HCT116 (cell line): ENCODE results near the gene CEP112. TPM values are rescaled to one million over a fixed set of nuclear protein-coding genes. Genes with fewer than 3 reads are reported as not detected.

Source experiments
- ATAC-seq: fragments of 200-7000 bp; cut with Tn5 transposase; 2 replicates; pipeline ENCODE4 v1.9.1; 2020; ENCODE audit warnings: mild to moderate bottlenecking, moderate library complexity
- BruUV-seq: library from RNA; stranded (reverse); fragments of 400-500 nt; replicated peaks from 2 replicates; lab custom pipeline; 2021; lab: Mats Ljungman, UMichigan
- CTCF ChIA-PET: fragments of 300-600 bp; sonication (Branson Sonifier 250); formaldehyde crosslinking; loops from one replicate; lab custom pipeline; 2021; ENCODE audit warnings: antibody characterized with exemption; lab: Charles Lee
- POLR2A ChIA-PET: fragments of 300-600, 350-600 bp; sonication (Branson Sonifier 250); formaldehyde crosslinking; loops from one replicate; lab custom pipeline; 2021; ENCODE audit warnings: antibody characterized with exemption; lab: Charles Lee
- RAD21 ChIA-PET, 2 experiments: fragments of 300-600 bp; sonication (Branson Sonifier 250); formaldehyde crosslinking; loops; one replicate each; lab custom pipeline; 2023; ENCODE audit warnings: low total read pairs in 2 of 2; ENCODE audit not compliant: uncharacterized antibody in 2 of 2, unreplicated experiment in 2 of 2, low non-redundant PET in 1 of 2; lab: Charles Lee
- DNase-seq: peaks from one replicate; pipeline ENCODE4 v3.0.0-alpha.2; 2010; ENCODE audit warnings: low read depth, low spot score
- H2AFZ ChIP-seq: fragments of 200-600 bp; shearing (Covaris generic), sonication (generic); 2 replicates; pipeline ENCODE4 v1.6.1; 2017; ENCODE audit warnings: low read depth, mixed run types, mixed read lengths, antibody characterized with exemption, low read length; ENCODE audit not compliant: poor library complexity, severe bottlenecking
- H3K27ac ChIP-seq: 2 replicates; pipeline ENCODE4 v1.5.1; 2012; ENCODE audit warnings: low read depth, low read length
- H3K27me3 ChIP-seq: fragments of 200-600 bp; sonication (generic); 2 replicates; pipeline ENCODE4 v1.6.1; 2016; ENCODE audit warnings: mixed run types, low read length, mixed read lengths; ENCODE audit not compliant: insufficient read depth
- H3K36me3 ChIP-seq, 2 experiments: fragments of 200-500 bp in 1 of 2; fragments of 200-600 bp in 1 of 2; sonication (Bioruptor generic) in 1 of 2; sonication (generic) in 1 of 2; 2 replicates each; pipeline versions ENCODE4 v1.5.1 to v1.6.1; 2014 to 2016; ENCODE audit warnings: low read length in 2 of 2, inconsistent platforms in 1 of 2, mixed read lengths in 1 of 2, mixed run types in 1 of 2; ENCODE audit not compliant: insufficient read depth in 2 of 2, control insufficient read depth in 1 of 2
- H3K4me1 ChIP-seq, 2 experiments: fragments of 200-600 bp in 1 of 2; sonication (generic) in 1 of 2; 2 replicates each; pipeline versions ENCODE4 v1.5.1 to v1.6.1; 2012 to 2017; ENCODE audit warnings: low read length in 2 of 2, inconsistent platforms in 1 of 2, mild to moderate bottlenecking in 1 of 2, mixed read lengths in 1 of 2, mixed run types in 1 of 2, moderate library complexity in 1 of 2; ENCODE audit not compliant: insufficient read depth in 2 of 2, control insufficient read depth in 1 of 2
- H3K4me2 ChIP-seq: fragments of 200-600 bp; sonication (generic); 2 replicates; pipeline ENCODE4 v1.6.1; 2017; ENCODE audit warnings: mixed run types, low read length, mixed read lengths
- H3K4me3 ChIP-seq, 2 experiments: fragments of 200-600 bp in 1 of 2; sonication (generic) in 1 of 2; replicated peaks in 1 of 2; 2 replicates each; pipeline ENCODE4 v1.5.1; 2011 to 2016; ENCODE audit warnings: low read length in 2 of 2, control low read depth in 1 of 2, low read depth in 1 of 2, mild to moderate bottlenecking in 1 of 2, mixed read lengths in 1 of 2, mixed run types in 1 of 2
- H3K79me2 ChIP-seq: fragments of 200-600 bp; sonication (generic); 2 replicates; pipeline ENCODE4 v1.6.1; 2017; ENCODE audit warnings: mild to moderate bottlenecking, mixed run types, low read length, moderate library complexity, mixed read lengths; ENCODE audit not compliant: insufficient read depth
- H3K9ac ChIP-seq: fragments of 200-600 bp; sonication (generic); 2 replicates; pipeline ENCODE4 v1.6.1; 2016; ENCODE audit warnings: low read length, mixed read lengths
- H3K9me2 ChIP-seq: fragments of 200-600 bp; sonication (generic), shearing (Covaris generic); 2 replicates; pipeline ENCODE4 v1.6.1; 2017; ENCODE audit warnings: mixed run types, mild to moderate bottlenecking, moderate library complexity; ENCODE audit not compliant: insufficient read depth
- H3K9me3 ChIP-seq, 2 experiments: fragments of 200-500 bp in 1 of 2; fragments of 200-600 bp in 1 of 2; sonication (Bioruptor generic) in 1 of 2; sonication (generic) in 1 of 2; 2 replicates each; pipeline ENCODE4 v1.6.1; 2014 to 2017; ENCODE audit warnings: low read length in 2 of 2, mixed read lengths in 2 of 2, inconsistent platforms in 1 of 2, low read depth in 1 of 2, mild to moderate bottlenecking in 1 of 2, mixed run types in 1 of 2, moderate library complexity in 1 of 2; ENCODE audit not compliant: control insufficient read depth in 1 of 2, insufficient read depth in 1 of 2
- H4K20me1 ChIP-seq: fragments of 200-600 bp; sonication (generic), shearing (Covaris generic); 2 replicates; pipeline ENCODE4 v1.6.1; 2017; ENCODE audit warnings: mixed run types, mild to moderate bottlenecking, moderate library complexity; ENCODE audit not compliant: insufficient read depth
- ATF3 ChIP-seq: IDR thresholded peaks from 2 replicates; pipeline ENCODE4 v1.6.1; 2012
- CEBPB ChIP-seq: IDR thresholded peaks from 2 replicates; pipeline ENCODE4 v1.6.1; 2012; ENCODE audit warnings: low read depth
- EZH2phosphoT487 ChIP-seq: fragments of 200-600 bp; IDR thresholded peaks from 2 replicates; pipeline ENCODE4 v1.6.1; 2018; ENCODE audit warnings: antibody characterized with exemption, borderline replicate concordance
- POLR2AphosphoS5 ChIP-seq: IDR thresholded peaks from 2 replicates; pipeline ENCODE4 v1.6.1; 2011; ENCODE audit warnings: mild to moderate bottlenecking, low read depth, low read length, moderate library complexity
- SP1 ChIP-seq: IDR thresholded peaks from 2 replicates; pipeline ENCODE4 v1.6.1; 2012; ENCODE audit warnings: low read depth
- SRF ChIP-seq: IDR thresholded peaks from 2 replicates; pipeline ENCODE4 v1.6.1; 2012; ENCODE audit warnings: low read depth
- TCF7L2 ChIP-seq: IDR thresholded peaks from 2 replicates; pipeline ENCODE4 v1.7.0; 2011; ENCODE audit warnings: borderline replicate concordance, inconsistent platforms; ENCODE audit not compliant: insufficient read depth, insufficient read length; ENCODE audit errors: extremely low read depth
- YY1 ChIP-seq: IDR thresholded peaks from 2 replicates; pipeline ENCODE4 v1.6.1; 2011; ENCODE audit warnings: low read length, low read depth, moderate library complexity, mild to moderate bottlenecking; ENCODE audit not compliant: insufficient replicate concordance; ENCODE audit errors: extremely low read depth
- ZFX ChIP-seq: fragments of 450-650 bp; IDR thresholded peaks from 2 replicates; pipeline ENCODE4 v1.6.1; 2017
- intact Hi-C: fragments of 100-400 bp; cut with micrococcal nuclease; formaldehyde crosslinking; loops from 2 replicates; pipeline ENCODE4 v1.10.0; 2022
- total RNA-seq: library from RNA; stranded (reverse); gene quantifications from one replicate; pipeline ENCODE4 v1.2.1, GENCODE V29; 2021; ENCODE audit not compliant: unreplicated experiment
- TF ChIP-seq, protein P1 (sequence below), 3 experiments: fragments of 200-600 bp in 1 of 3; sonication (generic) in 1 of 3; IDR thresholded peaks in 2 of 3; conservative IDR thresholded peaks in 1 of 3; 2 replicates each; pipeline ENCODE4 v1.5.1; 2012 to 2017; ENCODE audit warnings: low read depth in 2 of 3, low read length in 2 of 3, antibody characterized with exemption in 1 of 3, borderline replicate concordance in 1 of 3, control low read depth in 1 of 3, mild to moderate bottlenecking in 1 of 3, mixed read lengths in 1 of 3, mixed run types in 1 of 3, moderate library complexity in 1 of 3; ENCODE audit not compliant: insufficient read depth in 1 of 3

Gene CEP112
- total RNA-seq, 1 experiment from 2014 or later: 10.9 TPM

DNA sequence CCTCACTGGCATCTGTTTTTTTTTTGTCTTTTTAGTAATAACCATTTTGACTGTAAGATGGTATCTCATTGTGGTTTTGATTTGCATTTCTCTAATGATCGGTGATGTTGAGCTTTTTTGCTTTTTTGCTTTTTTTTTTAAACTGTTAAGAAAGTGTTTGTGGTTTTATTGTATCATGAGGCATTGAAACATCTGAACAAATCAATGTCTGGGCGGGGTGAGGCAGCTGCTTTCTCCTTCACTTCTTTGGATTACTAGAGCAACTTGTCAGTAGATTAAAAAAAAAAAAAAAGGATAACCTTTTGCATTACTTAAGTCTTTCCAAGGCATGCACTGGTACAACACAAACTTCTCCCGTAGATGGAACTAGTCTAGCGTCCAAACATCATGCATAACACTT is 191.7 kb downstream of the CEP112 start:
- intact Hi-C loops: no loop called here
- POLR2A ChIA-PET: no interaction called here
- no peak overlapping the region for H3K4me2 ChIP-seq
- H3K4me1 ChIP-seq: no peaks in the 10 kb centered on the region
- no peaks in the 10 kb centered on the region for H3K9me2 ChIP-seq
- no peaks in the 10 kb centered on the region for H3K27me3 ChIP-seq
- no peak overlapping the region for H3K4me3 ChIP-seq
- no peaks in the 10 kb centered on the region for H3K79me2 ChIP-seq
- DNase-seq (no peak), ATAC-seq (no peak)
- TF ChIP-seq ZFX (no peak), EZH2phosphoT487 (no peak), CEBPB (no peak), TCF7L2 (no peak), ATF3 (no peak), SP1 (no peak), SRF (no peak), POLR2AphosphoS5 (no peak), YY1 (no peak)
- TF ChIP-seq, protein P1, sequence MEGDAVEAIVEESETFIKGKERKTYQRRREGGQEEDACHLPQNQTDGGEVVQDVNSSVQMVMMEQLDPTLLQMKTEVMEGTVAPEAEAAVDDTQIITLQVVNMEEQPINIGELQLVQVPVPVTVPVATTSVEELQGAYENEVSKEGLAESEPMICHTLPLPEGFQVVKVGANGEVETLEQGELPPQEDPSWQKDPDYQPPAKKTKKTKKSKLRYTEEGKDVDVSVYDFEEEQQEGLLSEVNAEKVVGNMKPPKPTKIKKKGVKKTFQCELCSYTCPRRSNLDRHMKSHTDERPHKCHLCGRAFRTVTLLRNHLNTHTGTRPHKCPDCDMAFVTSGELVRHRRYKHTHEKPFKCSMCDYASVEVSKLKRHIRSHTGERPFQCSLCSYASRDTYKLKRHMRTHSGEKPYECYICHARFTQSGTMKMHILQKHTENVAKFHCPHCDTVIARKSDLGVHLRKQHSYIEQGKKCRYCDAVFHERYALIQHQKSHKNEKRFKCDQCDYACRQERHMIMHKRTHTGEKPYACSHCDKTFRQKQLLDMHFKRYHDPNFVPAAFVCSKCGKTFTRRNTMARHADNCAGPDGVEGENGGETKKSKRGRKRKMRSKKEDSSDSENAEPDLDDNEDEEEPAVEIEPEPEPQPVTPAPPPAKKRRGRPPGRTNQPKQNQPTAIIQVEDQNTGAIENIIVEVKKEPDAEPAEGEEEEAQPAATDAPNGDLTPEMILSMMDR (IDR thresholded peaks at IDR 0.05 in 2 of 3, conservative IDR thresholded peaks at IDR 0.05 in 1 of 3; ENCODE audit: borderline replicate concordance in 1 of 3, insufficient read depth in 1 of 3, low read depth in 2 of 3, low read length in 2 of 3): no peak
- no peak overlapping the region for H3K9ac ChIP-seq
- no TSS peak for BruUV-seq
- no peaks in the 10 kb centered on the region for H3K9me3 ChIP-seq
- H3K27ac ChIP-seq: no peak overlapping the region
- H3K36me3 ChIP-seq: no peaks in the 10 kb centered on the region
- CTCF ChIA-PET: no interaction called here
- H4K20me1 ChIP-seq: no peaks in the 10 kb centered on the region
- H2AFZ ChIP-seq: no peak overlapping the region
- RAD21 ChIA-PET: no interaction called here
